ENCODE data around the gene ABCC1.
"Not testable (repeated sequence)": the region's sequence is repeated elsewhere in the genome, so short reads cannot be mapped to it uniquely, and the experiment has no call there.

Gene ABCC1

GRCh38 chr16:15928261-15929104 lies 20.9 kb upstream of the ABCC1 start:
- no peak overlapping the region for H3K27ac ChIP-seq
- TF ChIP-seq, protein P1, sequence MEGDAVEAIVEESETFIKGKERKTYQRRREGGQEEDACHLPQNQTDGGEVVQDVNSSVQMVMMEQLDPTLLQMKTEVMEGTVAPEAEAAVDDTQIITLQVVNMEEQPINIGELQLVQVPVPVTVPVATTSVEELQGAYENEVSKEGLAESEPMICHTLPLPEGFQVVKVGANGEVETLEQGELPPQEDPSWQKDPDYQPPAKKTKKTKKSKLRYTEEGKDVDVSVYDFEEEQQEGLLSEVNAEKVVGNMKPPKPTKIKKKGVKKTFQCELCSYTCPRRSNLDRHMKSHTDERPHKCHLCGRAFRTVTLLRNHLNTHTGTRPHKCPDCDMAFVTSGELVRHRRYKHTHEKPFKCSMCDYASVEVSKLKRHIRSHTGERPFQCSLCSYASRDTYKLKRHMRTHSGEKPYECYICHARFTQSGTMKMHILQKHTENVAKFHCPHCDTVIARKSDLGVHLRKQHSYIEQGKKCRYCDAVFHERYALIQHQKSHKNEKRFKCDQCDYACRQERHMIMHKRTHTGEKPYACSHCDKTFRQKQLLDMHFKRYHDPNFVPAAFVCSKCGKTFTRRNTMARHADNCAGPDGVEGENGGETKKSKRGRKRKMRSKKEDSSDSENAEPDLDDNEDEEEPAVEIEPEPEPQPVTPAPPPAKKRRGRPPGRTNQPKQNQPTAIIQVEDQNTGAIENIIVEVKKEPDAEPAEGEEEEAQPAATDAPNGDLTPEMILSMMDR (conservative IDR thresholded peaks at IDR 0.05), result no peak
- no peak for TF ChIP-seq ZFX (IDR thresholded peaks at IDR 0.05)

- no peak for TF ChIP-seq ZFX (IDR thresholded peaks at IDR 0.05)
- TF ChIP-seq, protein P1 (conservative IDR thresholded peaks at IDR 0.05), result no peak
These were observed 16.5 kb upstream of the ABCC1 start for GRCh38 chr16:15932939-15933338.

GRCh38 chr16:15933781-15934180 lies 15.6 kb upstream of the ABCC1 start:
- H3K27ac ChIP-seq, result no peak overlapping the region
- TF ChIP-seq, protein P1 (conservative IDR thresholded peaks at IDR 0.05), result no peak
- no peak for TF ChIP-seq ZFX (IDR thresholded peaks at IDR 0.05)

More at GRCh38 chr16:15932939-15933338, 16.5 kb upstream of the ABCC1 start:
- no peak overlapping the region for H3K27ac ChIP-seq

DNA sequence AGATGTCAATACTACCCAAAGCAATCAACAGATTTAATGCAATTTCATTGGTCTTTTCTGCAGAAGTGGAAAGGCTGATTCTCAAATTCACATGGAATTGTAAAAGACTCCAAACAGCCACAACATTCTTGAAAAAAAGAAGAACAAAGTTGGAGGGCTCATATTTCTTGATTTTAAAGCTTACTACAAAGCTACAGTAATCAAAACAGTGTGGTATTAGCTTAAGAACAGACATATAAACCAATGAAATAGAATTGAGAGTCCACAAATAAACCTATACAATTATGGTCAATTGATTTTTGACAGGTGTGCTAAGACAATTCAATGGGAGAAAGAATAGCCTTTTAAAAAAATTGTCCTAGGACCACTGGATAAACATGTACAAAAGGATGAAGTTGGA lies 14.4 kb upstream of the ABCC1 start:
- H3K27ac ChIP-seq, result no peak overlapping the region
- TF ChIP-seq, protein P1 (conservative IDR thresholded peaks at IDR 0.05), result no peak
- TF ChIP-seq ZFX (IDR thresholded peaks at IDR 0.05), result no peak

DNA sequence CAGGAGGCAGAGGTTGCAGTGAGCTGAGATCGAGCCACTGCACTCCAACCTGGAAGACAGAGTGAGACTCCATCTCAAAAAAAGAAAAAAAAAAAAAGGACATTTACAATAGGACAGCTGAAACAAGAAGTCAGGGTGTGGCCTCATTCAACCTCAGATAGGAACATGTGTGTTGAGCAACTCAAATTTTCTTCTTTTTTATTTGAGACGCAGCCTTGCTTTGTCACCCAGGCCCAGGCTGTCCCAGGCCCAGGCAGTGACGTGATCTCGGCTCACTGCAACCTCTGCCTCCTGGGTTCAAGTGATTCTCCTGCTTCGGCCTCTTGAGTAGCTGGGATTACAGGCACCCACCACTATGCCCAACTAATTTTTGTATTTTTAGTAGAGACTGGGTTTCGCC lies 12.6 kb upstream of the ABCC1 start:
- not testable (repeated sequence) for H3K27ac ChIP-seq

GRCh38 chr16:15942931-15943690 lies 6.3 kb upstream of the ABCC1 start:
- TF ChIP-seq, protein P1 (conservative IDR thresholded peaks at IDR 0.05), result no peak
- no peak for TF ChIP-seq ZFX (IDR thresholded peaks at IDR 0.05)
- peak overlapping the region; percentile 81 for H3K27ac ChIP-seq

DNA sequence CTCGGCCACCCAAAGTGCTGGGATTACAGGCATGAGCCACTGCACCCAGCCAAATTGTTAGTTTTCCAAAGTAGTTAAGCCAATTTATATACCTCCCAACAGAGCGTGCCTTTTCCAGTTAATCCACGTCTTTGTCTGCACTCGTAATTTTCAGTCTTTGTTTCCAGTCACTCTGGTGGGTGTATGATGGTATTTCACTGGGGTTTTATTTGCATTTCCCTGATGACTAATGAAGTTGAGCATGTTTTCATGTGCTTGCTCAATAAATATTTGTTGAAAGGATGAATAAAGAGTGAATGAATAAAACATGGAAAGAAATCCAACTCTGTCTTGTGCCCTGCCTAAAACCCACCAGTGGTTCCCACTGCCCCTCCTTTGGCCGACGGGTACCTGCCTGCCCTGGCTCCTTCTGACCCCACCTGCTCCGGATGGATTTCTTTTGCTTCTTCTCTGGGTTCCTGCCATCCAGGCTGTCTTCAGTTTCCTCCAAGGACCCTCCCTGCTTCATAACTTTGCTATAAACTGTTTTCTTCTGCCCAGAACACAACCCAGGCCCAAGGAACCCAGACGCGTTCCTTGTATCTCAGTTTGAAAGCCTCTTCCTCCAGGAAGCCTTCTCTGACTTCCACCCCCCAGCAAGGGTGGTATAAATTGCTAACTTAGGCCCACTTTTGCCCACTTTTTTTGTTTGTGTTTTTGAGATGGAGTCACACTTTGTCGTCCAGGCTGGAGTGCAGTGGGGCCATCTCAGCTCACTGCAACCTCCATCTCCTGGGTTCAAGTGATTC lies 3.0 kb upstream of the ABCC1 start:
- peak overlapping the region; percentile 79 for H3K27ac ChIP-seq
- TF ChIP-seq ZFX (IDR thresholded peaks at IDR 0.05), result no peak
- TF ChIP-seq, protein P1 (conservative IDR thresholded peaks at IDR 0.05), result no peak
